Endothelial cell of hepatic sinusoid (primary cell): ENCODE measurements around the gene UPF1.

Source experiments
- in situ Hi-C: cut with HindIII; loops from 2 replicates; pipeline ENCODE4 v1.10.0; 2017; ENCODE audit warnings: low sequenced_read_pairs

The UPF1 gene

DNA sequence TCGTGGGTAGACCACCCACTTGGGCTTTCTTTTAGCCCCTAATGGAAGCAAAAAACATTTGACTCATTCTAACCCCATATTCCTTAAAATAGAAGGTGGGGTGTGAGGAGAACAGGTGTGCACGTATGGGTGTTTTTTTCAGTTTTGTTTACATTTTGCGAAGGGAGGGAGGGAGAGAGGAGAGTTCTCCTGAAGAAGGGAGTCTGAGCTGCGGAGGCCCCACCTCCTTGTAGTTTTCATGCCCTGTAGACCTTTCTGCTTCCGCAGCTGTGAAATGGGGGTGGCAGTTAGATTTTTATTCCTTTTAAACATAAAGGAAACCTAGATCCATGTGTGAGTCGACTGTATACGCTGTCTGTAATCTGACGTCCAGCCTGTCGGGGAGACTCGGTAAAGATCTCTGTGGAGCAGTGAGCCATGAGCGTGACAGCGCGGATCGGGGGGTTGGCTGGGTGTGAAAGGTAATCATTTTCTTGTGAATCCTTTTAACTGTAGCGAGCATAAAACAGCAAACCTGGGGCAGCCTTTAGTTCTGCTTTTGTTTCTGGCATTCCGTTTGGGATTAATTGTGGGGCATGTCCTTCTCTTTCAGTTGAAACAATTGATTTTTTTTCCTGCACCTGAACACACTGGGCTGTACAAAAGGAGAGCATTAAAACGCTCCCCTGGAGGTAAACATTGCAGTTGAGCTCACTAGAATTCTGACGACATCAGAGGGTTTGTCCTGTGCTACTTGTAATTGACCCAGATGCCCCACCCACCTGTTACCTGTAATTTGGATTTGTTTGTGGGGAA is 2.3 kb downstream of the UPF1 start:
- in situ Hi-C loops = no loop called here

DNA sequence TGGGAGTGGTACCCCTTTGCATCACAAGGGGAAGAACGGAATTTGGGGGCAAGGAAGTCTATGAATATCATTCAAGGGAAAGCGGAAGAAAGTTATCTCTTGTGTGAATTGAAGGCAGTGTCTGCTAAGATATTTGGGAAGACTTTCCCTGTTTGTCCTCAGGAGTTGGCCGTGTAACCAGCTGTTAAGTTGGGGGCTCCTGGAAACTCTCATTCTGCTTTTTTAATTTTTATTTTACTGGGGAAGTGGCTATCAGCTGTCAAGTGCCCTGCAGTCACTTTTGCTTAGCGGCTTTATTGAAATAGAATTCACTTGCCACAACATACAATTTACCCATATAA is 2.9 kb downstream of the UPF1 start:
- in situ Hi-C loops = no loop called here

DNA sequence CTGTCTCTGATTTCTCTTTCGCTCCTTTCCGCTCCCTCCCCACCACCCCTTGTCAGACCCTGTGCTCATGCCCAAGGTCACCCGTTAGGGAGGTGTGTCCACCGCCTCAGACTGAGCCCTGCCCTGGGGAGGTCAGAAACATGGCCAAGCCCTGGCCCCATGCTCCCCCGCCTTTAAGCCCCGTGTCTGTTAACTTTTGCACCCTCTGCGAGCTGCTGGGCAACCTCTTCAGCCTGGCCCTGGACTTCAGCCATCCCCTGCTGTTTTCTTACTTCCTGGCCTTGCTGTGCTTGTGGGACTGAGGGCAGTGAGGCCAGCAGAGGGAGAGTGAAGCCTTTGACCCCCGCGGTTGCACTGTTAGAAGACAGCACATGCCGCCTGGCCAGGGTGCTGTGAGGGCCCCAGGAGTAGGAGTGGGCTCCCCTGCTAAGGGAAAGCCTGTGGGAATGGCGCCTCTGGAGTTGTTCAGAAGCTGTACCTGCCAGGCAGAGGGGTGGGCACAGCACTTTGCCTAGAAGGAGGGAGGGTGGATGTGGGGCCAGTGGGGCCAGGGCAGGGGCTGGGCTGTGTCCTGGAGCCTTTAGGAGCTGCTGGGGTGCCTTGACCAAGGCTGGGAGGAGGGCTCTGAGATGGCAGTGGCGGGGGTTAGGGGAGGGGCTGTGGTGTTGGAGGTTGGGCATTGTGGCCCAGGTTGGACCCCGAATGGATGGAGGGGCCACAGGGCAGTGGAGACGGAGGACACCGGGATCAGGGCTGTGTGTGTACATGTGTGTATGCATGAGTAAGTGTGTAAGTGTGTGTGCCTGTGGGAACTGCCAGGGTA is 7.9 kb downstream of the UPF1 start:
- in situ Hi-C loops = no loop called here

DNA sequence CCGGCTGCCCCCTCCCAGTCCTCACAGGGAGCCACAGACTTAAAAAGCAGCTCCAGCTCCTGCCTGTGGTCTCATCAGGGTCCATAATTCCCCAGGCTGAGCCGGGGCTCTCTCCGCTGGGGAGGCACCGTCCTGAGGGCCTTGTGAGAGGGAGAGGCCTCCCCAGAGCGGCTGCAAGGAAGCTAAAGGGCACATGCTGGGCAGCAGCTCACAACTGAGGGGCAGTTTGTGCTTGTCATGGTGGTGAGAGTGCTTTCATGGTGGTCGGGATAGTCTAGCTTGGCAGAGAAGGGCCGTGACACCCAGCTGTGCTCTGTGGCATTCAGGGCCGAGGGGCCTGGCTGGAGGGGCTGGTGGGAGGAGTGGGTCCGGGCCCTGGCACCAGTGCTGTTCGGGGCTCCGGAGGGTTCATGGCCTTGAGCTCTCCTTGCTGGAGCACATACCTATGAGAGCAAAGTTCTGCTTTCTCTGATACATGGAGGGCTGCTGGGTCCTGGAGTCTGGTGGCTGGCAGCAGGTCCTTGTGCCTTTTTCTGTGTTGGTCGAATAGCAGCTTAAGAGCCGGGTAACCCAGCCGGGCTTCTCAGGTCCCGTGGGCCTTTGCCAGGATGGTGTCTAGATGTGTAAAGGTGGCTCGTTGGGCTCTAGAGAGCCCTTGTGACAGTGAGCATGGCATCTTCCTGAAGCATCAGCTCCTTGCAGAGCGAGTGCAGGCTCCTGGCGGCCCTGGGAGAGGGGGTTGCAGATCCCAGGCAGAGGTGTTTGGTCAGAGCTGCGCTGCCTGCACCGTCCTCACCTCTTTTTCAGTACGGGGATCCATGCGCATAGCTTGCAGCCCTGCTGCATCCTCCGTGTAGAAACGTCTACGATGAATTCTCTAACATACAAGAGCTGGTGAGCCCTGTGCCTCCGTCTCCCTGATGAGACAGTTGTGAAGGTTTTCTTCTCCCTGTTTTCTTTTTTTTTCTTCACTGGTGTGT is 8.8 kb downstream of the UPF1 start:
- in situ Hi-C loops = no loop called here

DNA sequence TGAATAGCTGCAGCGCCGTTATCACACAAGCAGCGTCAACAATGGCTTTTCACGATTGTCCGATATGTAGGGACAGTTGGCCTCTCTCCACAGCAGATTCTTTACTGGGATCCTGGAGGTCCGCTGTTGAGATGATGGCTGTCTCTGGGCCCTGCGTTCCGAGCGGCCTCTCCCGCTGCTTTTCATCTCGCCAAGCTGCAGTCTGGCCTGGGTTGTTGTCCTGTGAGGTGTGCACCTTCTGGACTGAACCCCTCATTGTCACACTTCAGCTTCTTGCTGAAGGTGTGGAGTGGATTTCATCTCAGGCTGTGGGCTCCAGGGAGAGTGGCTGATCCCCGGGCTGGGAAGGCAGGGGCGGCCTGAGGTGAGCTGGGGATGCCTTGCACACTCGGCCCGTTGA is 9.6 kb downstream of the UPF1 start:
- in situ Hi-C loops = no loop called here

DNA sequence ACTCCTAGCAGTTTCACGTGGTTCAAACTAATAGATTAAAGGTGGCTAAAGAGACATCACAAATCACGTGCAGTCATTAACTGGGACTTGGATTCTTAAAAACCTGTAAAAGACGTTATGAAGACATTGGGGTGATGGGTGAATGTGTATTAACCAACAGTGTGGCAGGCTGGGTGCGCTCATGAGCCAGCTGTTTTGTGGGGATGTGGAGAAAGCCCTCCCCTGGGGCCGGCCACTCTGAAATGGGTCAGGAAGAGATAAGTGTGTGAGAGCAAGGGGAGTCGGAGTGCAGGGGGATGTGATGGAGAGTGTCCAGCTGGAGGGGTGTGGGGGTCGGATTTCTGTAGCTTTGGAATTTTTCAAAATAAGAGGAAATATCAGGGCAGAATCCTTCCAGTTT is 10.4 kb downstream of the UPF1 start:
- in situ Hi-C loops = no loop called here

DNA sequence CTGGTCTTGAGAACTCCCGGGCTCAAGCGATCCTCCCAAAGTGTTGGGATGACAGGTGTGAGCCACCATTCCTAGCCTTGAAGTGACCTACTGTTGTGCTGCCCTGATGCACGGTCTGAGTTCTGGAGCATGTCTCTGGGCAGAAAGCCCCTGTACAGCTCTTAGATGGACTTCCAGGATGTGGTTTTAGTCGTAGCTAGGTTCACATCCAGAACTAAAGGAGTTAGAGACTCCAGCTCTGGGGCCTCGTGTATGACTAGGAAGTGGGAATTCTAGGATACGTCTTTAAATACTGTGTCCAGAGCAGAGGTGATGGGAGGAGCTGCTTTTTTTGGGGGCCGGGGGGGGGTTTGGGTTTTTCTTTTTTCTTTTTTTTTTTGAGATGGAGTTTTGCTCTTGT is 12.2 kb downstream of the UPF1 start:
- in situ Hi-C loops = no loop called here

DNA sequence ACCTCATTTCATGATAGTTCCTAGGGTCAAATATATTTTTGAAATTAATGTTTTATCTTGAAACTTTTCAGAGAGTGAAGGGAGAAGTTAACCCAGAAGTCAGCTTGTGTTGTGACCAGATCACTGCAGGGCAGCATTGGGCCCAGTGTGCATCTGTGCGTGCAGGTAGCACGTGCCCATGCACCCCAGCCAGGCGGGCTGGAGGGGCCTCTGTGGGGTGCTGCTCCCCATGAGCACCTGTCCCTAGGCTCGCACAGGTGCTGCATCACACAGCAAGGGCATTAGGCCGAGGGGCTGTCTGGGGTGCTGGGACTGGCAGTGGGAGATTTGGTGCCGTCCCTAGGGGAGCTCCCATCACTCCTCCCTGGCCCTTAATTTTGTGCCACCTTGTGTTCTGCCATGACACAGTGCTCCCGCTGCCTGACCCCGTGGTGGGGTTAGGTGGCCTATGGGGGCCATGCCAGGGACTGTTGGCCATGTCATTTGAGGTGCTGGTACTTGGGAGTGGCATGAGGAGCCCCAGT is 13.1 kb downstream of the UPF1 start:
- in situ Hi-C loops = loop anchor here (5.0 kb wide), 3 partner anchors 68 to 173 kb away; no protein-coding TSS in a partner anchor

DNA sequence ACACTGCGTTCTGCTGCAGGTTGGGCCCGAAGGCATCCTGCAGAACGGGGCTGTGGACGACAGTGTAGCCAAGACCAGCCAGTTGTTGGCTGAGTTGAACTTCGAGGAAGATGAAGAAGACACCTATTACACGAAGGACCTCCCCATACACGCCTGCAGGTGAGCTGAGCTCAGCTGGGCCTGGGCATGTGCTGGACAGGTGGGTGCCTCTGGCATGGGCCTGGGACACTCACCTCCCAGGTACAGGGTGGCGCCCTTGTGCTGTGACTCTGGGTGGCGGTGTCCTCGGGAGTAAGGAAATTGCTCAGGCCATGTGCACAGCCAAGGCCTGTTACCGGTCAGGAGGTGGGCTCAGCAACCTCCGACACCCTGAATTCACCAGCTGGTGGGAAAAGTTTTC is 14.2 kb downstream of the UPF1 start:
- in situ Hi-C loops = loop anchor here (5.0 kb wide), 3 partner anchors 69 to 174 kb away; no protein-coding TSS in a partner anchor

DNA sequence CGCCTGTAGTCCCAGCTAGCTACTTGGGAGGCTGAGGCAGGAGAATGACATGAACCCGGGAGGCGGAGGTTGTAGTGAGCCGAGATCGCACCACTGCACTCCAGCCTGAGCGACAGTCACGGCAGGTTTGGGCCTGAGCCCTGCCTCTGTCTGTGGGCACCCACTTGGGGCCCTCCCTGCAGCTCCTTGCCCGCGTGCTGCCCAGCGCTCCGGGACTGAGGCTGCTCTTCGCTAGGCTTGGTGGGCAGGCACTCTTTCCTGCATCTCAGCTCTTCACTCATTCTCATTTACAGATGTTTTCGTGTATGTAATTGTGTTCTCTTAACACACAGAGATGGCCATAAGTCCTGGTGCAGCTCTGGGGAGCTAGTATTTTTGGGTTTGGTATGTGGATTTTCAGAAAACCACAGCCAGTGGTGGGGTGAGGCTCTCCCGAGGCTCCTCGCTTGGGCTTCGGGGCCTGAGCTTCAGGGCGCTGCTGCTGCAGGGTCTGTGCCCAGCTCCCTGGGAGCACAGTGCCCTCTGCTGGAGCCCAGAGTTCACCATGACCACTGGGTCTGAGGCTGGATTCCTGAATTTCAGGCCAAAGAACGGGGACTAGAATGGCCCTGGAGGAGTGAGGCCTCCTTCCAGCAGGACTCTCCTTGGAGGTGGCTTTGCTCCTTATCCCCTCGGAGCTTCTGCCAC is 15.2 kb downstream of the UPF1 start:
- in situ Hi-C loops = loop anchor here (5.0 kb wide), 3 partner anchors 70 to 175 kb away; no protein-coding TSS in a partner anchor

DNA sequence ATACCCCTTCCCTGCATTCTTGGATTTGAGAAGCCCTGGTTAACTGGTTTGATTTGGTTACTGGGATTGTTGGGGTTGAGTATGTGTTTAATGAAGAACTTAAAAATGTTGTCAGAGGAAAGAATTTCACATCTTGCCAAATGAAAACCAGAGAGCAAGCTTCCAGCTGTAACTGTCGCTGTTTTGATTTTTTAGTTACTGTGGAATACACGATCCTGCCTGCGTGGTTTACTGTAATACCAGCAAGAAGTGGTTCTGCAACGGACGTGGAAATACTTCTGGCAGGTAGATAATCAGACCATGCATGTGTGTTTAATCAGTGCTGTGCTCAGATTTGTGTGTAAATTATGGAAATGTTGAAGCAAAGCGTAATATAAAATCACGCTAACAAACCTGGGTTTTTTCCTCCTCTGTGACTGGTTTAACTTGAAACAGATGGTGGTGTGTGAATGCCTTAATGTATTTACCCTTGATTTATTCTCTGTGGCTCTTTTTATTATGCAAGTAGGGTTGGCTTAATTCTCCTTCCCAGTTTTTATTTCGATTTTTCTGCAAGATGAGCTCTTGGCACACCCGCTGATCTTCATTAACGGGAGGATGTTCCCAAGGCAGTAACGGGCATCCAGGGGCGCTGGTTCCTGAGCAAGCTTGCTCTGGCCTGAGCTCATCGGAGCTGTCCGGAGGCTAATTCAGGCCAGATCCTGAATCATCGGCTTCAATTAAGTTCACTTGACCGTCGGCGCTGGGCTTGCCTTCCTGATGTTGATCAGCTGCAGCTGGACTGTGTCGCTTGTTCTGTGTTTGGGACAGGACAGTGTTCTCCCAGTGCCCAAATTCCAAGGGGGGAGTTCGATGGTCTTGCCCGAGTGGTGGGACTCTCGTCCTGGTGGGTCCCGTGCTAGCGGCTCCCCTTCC is 16.0 kb downstream of the UPF1 start:
- in situ Hi-C loops = loop anchor here (5.0 kb wide), 3 partner anchors 71 to 176 kb away; no protein-coding TSS in a partner anchor

DNA sequence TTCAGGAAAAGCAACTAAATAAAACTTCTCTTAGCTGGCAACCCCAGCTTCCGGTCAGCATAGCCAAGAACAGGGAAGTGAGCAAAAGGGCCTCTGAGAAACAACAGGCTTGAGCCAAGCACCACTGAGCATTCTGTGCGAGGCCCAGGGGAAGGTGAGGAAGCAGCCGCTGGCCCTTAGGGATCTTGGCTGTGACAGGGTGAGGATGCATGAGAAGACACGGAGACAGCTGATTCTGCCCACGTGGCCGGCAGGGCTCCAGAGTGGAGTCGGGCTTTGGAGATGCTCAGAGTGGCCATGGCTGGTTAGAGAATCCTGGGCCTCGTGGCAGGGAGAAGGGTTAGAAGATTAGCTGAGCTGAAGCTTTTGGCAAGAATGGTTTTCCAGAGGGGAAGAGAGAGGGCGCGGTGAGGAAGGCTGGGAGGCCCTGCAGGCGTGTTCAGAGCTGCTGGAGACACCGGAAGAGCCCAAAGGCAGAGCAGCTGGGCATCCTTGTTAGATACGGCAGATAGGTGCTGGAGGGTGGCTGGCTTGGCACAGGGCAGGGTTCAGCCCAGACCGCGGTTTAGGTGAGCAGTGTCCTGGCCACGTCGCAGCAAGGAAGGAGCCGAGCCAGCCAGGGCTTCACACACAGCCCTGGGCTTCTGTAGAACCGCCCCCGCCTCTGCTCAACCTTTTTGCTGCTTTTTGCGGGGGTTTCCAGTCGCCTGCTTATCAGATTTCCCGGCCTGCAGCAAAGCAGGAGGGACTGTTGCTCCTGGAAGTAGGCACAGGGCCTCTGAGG is 17.3 kb downstream of the UPF1 start:
- in situ Hi-C loops = loop anchor here (5.0 kb wide), 3 partner anchors 72 to 177 kb away; no protein-coding TSS in a partner anchor

DNA sequence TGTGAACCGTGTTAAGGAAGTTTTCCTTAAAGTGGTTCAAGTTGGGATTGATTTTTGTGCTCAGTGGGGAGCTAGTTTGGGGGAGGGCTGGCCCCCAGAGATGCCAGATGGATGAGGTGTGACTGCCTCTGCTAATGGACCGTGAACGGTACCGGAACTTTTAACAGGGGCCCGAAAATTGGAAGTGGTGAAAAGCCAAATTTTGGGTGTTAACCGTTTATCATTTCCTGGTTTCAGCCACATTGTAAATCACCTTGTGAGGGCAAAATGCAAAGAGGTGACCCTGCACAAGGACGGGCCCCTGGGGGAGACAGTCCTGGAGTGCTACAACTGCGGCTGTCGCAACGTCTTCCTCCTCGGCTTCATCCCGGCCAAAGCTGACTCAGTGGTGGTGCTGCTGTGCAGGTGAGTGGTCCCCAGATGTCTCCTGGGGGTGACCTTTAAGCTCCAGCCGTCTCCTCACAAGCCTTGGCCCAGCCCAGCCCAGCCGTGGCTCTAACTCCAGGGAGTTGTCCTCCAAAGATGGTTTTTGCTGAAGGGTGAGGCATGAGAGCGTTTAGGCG is 18.2 kb downstream of the UPF1 start:
- in situ Hi-C loops = loop anchor here (5.0 kb wide), 3 partner anchors 73 to 178 kb away; no protein-coding TSS in a partner anchor

DNA sequence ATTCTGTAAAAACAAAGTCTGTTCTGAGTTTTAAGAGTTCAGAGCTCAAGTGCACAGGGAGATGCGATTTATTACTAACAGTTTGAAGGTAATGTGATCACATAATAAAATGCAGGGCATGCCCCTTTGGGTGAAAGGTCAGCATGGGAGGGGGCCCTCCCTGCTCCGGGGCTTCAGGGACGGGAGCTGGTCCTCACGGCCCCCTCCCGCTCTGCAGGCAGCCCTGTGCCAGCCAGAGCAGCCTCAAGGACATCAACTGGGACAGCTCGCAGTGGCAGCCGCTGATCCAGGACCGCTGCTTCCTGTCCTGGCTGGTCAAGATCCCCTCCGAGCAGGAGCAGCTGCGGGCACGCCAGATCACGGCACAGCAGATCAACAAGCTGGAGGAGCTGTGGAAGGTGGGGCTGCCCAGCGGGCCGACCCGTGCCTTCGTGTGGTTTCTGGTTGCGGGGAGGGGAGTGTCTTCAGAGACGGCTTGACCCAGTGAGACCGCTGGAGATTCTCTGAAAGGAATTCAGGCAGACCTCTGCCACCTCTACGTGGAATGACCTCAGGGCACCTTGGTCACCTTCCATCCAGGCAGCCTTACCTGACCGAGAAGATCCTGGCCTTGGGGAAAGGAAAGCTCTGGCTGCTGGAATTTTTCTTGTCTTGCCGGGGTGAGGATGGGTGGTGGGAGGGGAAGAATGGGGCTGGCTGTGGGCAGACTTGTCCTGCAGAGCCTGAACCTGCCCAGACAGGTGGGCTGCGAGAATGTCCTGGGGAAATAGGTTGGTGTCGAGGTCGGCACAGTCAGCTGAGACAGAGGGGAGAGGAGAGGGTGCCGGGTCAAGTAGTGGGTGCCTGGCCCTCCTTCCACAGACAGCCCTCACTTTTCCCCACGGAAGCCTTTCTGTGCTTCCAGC is 19.0 kb downstream of the UPF1 start:
- in situ Hi-C loops = no loop called here

DNA sequence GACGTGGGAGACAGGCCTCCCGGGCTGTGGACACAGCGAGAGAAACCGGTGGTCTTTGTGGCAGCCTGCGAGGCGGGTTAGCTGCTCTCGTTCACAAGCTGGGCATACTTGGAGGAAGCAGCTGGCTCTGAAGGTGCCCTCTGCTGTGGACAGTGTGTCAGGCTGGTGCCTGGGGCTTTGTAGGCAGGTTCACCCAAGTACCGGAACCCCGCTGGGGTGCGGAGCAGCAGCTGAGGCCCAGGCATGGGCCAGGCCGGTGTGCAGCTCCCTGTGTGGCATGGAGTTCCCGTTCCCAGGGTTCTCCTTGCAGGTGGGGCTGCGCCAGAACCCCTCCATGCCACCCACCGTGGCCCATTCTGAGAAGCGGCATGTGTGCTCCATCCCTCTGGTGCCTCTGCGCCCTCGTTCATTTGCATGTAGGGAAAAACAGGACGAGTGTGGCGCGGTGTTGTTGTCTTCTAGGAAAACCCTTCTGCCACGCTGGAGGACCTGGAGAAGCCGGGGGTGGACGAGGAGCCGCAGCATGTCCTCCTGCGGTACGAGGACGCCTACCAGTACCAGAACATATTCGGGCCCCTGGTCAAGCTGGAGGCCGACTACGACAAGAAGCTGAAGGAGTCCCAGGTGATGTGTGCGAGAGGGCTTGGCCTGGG is 20.0 kb downstream of the UPF1 start:
- in situ Hi-C loops = no loop called here

DNA sequence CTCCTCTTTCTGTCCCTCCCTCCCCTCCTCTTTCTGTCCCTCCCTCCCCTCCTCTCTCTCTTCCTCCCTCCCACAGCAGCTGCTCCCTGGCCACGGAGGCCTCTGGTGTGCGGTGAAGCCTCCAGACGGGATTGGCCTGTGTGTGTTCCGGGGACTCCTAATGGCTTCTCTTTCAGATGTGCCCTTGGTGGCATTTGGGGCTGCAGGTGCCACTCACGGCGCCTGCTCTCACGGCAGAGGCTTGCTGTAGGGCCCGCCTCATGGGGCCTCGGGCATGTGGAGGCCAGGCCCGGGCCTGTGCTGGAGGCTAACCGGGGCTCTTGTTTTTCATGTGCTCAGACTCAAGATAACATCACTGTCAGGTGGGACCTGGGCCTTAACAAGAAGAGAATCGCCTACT is 20.9 kb downstream of the UPF1 start:
- in situ Hi-C loops = no loop called here
